ENCODE data around the gene HAPLN2. TPM values are rescaled to one million over a fixed set of nuclear protein-coding genes. Genes with fewer than 3 reads are reported as not detected.
"Not testable (repeated sequence)": the region's sequence is repeated elsewhere in the genome, so short reads cannot be mapped to it uniquely, and the experiment has no call there.

HAPLN2 gene
- not detected in 2 replicates for total RNA-seq

- peak; percentile 34 to 36 for DNase-seq (ENCODE audit: low read depth in 2 of 2)
Measured at GRCh38 chr1:156618853-156619581, at the start of gene HAPLN2. Gene HAPLN2, plus strand, starts transcription at chr1:156619415. Its CDS starts 4,076 bp downstream, at chr1:156623491.

GRCh38 chr1:156571261-156571852 lies 47.9 kb upstream of the HAPLN2 start:
- peak in 1 of 2 donors; percentile 91 for DNase-seq (ENCODE audit: low read depth in 2 of 2)

GRCh38 chr1:156571919-156572662 lies 47.1 kb upstream of the HAPLN2 start, which contains the start of gene IQGAP3:
Gene IQGAP3, minus strand, starts transcription at chr1:156572565. Its CDS starts 36 bp downstream, at chr1:156572529.
- peak; percentile 83 to 86 for DNase-seq (ENCODE audit: low read depth in 2 of 2)

GRCh38 chr1:156572663-156573018 lies 46.6 kb upstream of the HAPLN2 start:
- no peak for DNase-seq (ENCODE audit: low read depth in 2 of 2)

- no peak for DNase-seq (ENCODE audit: low read depth in 2 of 2)
Measured at GRCh38 chr1:156574039-156574633, 45.1 kb upstream of the HAPLN2 start.

- no peak for DNase-seq (ENCODE audit: low read depth in 2 of 2)
Measured at GRCh38 chr1:156577550-156577949, 41.7 kb upstream of the HAPLN2 start.

- DNase-seq (ENCODE audit: low read depth in 2 of 2): no peak
Measured at GRCh38 chr1:156578055-156578454, 41.2 kb upstream of the HAPLN2 start.

- no peak for DNase-seq (ENCODE audit: low read depth in 2 of 2)
Measured at GRCh38 chr1:156579472-156579871, 39.7 kb upstream of the HAPLN2 start, which contains the start of gene TTC24. Gene TTC24, plus strand, starts transcription at chr1:156579723. Its CDS starts 1,642 bp downstream, at chr1:156581365.

- DNase-seq (ENCODE audit: low read depth in 2 of 2): no peak
Measured at GRCh38 chr1:156581661-156582387, 37.4 kb upstream of the HAPLN2 start.

- DNase-seq (ENCODE audit: low read depth in 2 of 2): no peak
Measured at GRCh38 chr1:156582388-156583017, 36.7 kb upstream of the HAPLN2 start.

- peak; percentile 69 to 89 for DNase-seq (ENCODE audit: low read depth in 2 of 2)
Measured at GRCh38 chr1:156583821-156584622, 35.2 kb upstream of the HAPLN2 start.

GRCh38 chr1:156584813-156585212 lies 34.4 kb upstream of the HAPLN2 start:
- DNase-seq (ENCODE audit: low read depth in 2 of 2): no peak

- DNase-seq (ENCODE audit: low read depth in 2 of 2): no peak
Measured at GRCh38 chr1:156586323-156586722, 32.9 kb upstream of the HAPLN2 start.

GRCh38 chr1:156586892-156587477 lies 32.2 kb upstream of the HAPLN2 start:
- DNase-seq (ENCODE audit: low read depth in 2 of 2): no peak

GRCh38 chr1:156587927-156588326 lies 31.3 kb upstream of the HAPLN2 start:
- DNase-seq (ENCODE audit: low read depth in 2 of 2): not testable (repeated sequence)

GRCh38 chr1:156589546-156589945 lies 29.7 kb upstream of the HAPLN2 start:
- no peak for DNase-seq (ENCODE audit: low read depth in 2 of 2)

- DNase-seq (ENCODE audit: low read depth in 2 of 2): no peak
Measured at GRCh38 chr1:156590326-156591180, 28.7 kb upstream of the HAPLN2 start.

- no peak for DNase-seq (ENCODE audit: low read depth in 2 of 2)
Measured at GRCh38 chr1:156591181-156591431, 28.1 kb upstream of the HAPLN2 start.

Data from lung microvascular endothelial cell (primary cell).